ENCODE results near the gene CTAGE6. TPM values are rescaled to one million over a fixed set of nuclear protein-coding genes. Genes with fewer than 3 reads are reported as not detected.
"Not testable (repeated sequence)": the region's sequence is repeated elsewhere in the genome, so short reads cannot be mapped to it uniquely, and the experiment has no call there.

Gene CTAGE6, protein sequence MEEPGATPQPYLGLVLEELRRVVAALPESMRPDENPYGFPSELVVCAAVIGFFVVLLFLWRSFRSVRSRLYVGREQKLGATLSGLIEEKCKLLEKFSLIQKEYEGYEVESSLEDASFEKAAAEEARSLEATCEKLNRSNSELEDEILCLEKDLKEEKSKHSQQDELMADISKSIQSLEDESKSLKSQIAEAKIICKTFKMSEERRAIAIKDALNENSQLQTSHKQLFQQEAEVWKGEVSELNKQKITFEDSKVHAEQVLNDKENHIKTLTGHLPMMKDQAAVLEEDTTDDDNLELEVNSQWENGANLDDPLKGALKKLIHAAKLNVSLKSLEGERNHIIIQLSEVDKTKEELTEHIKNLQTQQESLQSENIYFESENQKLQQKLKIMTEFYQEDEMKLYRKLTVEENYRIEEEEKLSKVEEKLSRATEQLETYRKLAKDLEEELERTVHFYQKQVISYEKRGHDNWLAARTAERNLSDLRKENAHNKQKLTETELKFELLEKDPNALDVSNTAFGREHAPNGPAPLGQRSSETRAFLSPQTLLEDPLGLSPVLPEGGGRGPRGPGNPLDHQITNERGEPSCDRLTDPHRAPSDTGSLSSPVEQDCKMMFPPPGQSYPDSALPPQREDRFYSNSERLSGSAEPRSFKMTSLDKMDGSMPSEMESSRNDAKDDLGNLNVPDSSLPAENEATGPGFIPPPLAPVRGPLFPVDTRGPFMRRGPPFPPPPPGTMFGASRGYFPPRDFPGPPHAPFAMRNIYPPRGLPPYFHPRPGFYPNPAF
- not detected in 2 replicates for total RNA-seq (2014; rRNA removed; shearing (Covaris generic))

DNA sequence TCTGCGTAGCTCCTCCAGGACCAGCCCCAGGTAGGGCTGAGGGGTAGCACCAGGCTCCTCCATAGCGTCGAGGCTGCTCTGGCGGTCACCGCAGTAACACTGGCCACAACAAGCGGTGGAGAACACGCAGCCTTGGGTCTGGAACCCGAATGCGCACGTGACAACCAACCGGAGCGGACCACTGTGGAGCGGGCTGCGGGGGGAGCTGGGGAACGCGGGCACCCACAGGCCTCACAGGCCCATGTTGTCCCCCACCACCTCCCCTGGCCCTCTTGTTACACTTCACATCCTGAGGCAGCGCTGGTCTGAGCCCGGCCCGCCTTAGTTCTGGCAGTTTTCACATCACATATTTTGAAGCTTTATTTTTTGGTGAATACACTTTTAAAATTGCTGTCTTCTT is at the start of gene CTAGE6:
Gene CTAGE6, minus strand, starts transcription at position 101 of the 400 bp plus-strand sequence. Its CDS starts 38 bp downstream, at position 63.
- DNase-seq (ENCODE audit: low spot score): not testable (repeated sequence)

DNA sequence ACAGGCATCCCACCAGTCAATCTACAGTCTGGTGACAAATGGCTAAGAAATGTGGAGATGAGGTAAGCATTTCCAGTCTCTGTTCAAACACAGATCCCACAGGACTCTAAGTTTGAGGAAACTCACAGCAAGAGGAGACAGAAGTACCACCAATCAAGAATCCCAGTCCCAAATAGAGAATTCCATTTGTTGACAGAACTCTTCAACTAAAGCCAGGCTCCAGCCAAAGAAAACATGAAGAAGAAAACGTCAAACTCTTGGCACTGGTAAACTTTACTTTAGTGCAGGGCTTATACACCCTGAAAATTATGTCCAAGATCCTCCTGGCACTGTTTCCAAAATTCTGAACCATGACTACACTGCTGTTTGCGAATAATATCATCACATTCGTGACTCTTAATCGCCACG is 49.2 kb upstream of the CTAGE6 start:
- DNase-seq (ENCODE audit: low spot score): not testable (repeated sequence)

DNA sequence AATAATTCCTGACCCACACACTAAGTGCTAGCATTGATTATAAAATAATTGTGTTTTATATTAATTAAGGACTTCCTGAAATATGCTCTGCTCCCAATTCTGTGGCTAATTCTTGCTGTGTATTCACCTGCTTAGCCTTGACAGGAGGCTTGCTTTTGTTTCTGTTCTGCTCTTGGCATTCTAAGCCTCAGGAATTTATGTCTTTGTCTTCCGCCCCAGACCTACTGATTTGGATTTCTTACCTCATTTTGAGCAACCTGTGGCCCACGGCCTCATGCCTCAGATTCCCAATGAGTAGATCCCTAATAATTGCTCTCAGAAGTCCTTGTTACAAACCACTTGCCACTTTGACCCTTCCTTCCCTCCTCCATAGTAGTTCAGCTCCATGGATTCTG is 40.4 kb upstream of the CTAGE6 start:
- DNase-seq (ENCODE audit: low spot score): not testable (repeated sequence)

DNA sequence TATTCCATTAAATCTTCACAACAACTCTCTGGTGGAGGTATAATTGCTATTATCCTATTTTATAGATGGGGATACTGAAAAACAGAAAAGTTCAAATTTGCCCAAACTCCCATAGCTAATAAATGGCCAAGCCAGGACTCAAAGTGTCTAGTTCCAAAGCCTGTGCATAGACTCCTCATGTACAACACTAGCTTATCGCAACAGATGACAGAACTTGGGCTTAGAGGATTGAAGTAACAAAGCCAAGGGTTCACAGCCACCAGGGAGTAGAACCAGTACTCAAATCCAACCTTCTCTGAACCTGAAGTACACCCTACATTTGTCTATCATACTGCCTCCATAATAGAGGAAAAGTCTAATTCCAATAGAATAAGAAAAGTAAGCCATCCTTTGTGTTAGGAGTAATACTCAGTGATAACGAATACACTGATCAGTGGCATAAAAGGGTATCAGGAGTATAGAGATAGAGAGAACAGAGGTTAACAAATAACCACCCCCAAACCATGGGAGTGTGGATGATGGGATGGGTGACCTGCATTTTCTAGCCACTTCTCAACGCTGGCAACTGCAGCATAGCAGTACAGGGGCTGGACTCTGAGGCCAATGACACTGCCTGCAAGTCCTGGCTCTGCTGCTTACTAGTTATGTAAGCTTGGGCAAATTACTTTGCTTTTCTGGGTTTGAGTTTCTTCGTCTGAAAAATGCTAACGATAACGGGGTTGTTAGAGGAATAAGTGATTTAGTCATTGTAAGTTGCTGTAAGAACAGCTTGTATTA is 39.8 kb upstream of the CTAGE6 start:
- DNase-seq (ENCODE audit: low spot score): not testable (repeated sequence)

DNA sequence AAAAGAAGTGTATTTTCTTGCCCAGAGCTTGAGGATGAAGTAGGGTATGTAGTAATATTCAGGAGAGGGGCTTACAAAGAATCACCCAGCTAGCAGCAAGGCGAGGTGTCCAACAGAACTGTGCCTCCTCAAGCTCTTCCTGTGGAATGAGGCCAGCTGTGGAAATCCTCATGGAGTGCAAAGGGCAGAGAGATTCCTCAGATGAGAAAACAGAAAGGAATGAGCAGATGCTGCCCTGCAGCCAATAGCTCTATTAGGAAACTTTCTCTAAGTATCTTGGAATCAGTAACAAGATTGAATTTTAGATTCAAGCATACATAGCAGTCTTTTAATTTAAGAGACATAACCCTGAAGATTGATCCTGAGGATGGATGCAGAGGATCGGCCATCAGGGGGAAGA is 38.2 kb upstream of the CTAGE6 start:
- not testable (repeated sequence) for DNase-seq (ENCODE audit: low spot score)

DNA sequence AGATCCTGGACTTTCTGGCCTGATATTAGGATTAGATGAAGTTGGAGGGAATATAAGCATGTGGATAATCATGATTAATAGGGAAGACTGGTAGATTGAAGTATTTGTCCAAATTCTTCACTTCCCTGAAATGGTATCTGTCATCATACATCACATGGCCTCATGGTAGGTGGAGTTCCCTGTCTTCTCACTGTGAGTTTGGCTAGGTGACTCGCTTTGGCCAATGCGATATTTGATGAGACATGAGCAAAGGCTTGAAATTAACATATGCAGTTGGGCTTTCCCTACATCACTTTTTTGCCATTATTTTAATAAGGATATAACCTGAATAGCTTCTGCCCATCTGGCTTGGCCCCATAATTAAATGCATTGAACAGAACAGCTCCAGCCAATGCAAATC is 35.1 kb upstream of the CTAGE6 start:
- not testable (repeated sequence) for DNase-seq (ENCODE audit: low spot score)

DNA sequence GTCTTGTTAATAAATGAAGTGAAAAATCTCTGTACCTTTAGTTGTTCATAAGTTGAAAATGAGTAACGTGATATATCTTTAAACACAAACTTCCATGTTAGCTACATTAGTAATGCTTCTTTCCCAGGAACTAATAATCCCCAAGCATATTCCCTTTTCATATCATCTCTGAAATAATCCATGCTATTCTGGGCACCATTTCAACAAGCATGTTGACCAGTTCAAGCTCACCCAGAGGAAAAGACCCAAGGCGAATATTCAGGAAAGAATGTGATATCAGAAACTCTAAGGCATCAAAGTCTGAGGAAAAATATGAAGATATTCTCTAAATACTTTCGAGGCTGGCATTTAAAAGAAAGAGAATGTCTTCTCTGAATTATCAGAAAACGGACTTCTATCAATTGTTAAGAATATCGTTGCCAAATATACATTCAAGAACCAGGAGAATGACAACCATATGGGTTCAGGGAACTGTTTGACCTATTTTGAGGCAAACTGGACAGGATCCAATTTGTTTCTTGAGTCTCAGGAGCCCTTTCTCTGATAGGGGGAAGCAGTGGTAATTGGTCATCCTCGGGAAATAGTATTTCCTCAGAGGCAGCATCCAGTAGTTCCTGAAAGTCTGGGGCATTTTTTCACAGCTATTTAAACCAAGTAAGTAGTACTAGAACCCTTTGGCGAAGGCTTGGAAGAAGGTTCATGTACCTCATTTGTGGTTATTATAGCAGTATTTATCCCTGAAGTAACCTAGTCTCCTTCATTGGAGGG is 28.1 kb upstream of the CTAGE6 start:
- DNase-seq (ENCODE audit: low spot score): not testable (repeated sequence)

DNA sequence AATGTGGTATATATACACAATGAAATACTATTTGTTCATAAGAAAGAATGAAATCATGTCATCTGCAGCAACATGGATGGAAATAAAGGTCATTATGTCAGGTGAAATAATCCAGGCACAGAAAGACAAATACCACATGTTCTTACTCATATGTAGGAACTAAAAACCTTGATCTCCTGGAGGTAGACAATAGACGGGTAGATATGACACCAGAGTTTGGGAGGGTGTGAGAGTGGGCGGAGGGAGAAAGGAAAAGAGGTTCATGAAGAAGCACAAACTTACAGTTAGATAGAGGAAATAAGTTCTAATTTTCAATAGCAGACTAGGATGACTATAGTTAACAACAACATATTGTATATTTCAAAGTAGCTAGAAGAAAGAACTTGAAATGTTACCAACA is 22.1 kb upstream of the CTAGE6 start:
- not testable (repeated sequence) for DNase-seq (ENCODE audit: low spot score)

DNA sequence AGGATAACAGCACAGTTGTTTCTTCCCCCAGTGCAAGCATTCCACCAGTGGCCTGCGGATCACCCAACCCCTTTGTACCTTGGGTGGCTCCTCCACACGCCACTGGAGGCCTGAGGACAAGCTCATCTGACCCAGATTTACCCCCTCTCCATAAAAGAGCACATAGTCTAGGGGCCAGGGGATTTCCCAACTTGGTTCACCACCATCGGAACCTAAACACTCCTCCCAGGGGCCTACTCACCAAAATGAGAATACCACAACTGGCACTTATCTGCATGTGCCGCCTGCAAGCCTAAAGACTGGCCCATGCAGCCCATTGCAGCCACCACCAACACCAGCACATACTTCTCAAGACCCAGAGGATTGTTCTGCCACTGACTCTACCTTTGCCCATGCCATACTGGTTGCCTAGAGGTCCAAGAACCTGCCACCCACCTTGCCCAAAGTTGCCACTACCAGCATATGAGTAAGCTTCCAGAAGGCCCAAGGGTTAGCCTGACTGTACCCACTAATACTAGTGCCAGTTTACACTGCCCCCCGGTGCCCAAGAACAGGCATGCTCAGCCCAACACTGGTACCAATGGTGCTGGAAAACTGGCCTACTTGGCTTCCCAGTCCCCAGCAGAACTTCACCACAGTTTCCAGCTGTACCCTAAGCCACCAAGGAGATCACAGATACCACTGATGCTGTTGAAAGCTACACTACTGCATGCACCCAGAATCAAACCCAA is 15.4 kb upstream of the CTAGE6 start:
- DNase-seq (ENCODE audit: low spot score): not testable (repeated sequence)

DNA sequence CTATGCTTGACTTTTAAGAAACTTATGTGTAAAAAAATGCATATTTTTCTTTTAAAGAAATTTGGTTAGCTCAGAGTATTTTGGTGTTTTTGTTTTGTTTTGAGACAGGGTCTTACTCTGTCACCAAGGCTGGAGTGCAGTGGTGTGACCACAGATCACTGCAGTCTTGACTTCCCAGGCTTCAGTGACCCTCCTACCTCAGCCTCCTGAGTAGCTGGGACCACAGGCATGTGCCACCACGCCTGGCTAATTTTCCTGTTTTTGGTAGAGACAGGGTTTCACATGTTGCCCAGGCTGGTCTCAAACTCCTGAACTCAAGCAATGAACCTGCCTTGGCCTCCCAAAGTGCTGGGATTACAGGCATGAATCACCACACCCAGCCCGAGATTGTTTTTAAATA is 10.0 kb upstream of the CTAGE6 start:
- not testable (repeated sequence) for DNase-seq (ENCODE audit: low spot score)

DNA sequence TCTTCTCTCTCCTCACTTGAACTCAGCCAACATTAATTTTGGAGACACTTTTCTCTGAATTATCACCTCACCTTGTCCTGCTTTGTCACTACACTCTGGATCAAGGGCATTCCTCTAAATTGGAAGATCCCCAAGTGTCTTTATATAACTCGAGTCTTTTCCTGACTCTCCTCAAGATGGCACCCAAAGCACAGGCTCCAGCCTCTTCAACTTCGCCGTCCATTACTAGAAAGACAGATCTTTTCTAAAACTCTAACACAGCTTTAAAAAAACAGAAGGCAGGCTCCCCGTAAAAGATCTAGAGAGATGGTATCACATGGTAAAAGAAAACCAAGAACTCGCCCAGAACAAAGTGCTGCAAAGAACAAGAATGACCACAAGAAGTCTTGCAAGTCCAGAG is 8.2 kb upstream of the CTAGE6 start:
- DNase-seq (ENCODE audit: low spot score): not testable (repeated sequence)

DNA sequence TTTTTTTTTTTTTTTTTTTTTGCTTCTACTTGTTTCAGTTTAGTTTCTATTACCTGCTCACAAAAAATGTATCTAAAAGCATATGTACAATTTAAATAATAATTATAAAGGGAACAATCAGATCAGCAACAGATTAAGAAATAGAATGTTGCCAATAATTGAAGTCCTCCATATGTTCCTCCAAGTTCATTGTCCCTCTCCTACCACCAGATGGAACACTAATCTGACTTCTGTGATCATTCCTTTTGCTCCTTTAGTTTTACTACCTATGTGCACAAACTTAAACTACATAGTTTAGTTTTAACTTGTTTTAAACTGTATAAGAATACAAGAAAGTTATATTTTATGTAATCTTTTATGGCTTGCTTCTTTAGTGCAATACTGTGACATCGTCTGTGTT is 5.6 kb upstream of the CTAGE6 start:
- DNase-seq (ENCODE audit: low spot score): not testable (repeated sequence)

DNA sequence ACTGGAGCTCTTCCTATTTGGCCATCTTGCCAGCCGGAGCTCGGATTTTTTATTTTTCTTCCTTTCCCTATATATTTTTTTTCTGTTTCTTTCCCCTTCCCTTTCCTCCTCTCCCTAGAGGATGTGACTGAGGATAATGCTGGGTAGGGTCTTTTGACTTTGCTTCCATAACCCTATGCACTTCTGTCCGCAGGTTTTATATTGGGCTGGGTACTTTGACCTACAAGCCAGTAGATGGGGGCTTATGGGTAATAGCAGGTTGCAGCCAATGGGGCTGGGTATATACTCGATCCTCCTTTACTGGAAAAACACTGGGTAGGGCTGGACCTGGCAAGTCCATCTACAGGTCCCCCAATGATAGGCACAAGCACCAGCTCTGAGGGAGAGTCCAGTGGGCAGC is 12.2 kb downstream of the CTAGE6 start:
- not testable (repeated sequence) for DNase-seq (ENCODE audit: low spot score)

DNA sequence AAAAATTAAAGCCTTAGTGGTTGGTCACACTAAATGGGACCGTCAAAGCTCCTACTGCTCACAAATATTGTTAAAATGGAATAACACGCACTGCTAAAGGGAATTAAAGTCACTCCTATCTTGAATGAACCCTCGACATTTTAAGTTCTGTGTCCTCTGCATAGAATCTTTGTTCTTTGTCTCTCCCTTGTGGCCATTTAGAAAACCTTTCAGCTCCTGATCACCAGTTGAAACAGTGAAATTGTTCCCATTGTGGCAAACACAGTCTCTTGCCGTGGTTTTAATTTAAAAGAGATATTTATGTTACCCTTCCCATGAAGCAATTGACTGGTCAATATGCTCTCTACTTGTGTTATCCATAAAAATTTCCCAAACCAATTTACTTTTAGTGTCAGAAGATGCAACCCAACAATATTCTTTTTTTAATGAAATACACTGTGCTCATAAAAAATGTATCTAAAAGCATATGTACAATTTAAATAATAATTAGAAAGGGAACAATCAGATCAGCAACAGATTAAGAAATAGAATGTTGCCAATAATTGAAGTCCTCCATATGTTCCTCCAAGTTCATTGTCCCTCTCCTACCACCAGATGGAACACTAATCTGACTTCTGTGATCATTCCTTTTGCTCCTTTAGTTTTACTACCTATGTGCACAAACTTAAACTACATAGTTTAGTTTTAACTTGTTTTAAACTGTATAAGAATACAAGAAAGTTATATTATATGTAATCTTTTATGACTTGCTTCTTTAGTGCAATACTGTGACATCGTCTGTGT is 20.3 kb downstream of the CTAGE6 start:
- DNase-seq (ENCODE audit: low spot score): peak; percentile 74

DNA sequence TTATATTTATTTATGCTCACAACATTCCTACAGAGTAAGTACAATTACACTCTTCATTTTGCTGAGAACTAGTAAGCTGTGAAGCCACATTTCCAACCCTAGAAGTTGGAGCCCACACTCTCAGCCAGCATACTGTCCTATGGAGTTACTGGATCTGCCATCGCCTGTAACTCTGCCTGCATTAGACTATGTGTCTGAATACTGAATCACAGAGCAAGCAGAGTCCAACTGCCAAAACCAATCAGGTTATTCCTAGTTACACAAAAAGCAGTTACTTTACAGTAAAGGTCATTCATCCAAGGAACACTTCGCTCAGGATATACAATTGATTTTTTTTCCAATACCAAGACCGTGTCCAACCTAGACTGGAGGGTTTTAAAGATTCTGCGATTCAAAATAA is 21.5 kb downstream of the CTAGE6 start:
- no peak for DNase-seq (ENCODE audit: low spot score)

DNA sequence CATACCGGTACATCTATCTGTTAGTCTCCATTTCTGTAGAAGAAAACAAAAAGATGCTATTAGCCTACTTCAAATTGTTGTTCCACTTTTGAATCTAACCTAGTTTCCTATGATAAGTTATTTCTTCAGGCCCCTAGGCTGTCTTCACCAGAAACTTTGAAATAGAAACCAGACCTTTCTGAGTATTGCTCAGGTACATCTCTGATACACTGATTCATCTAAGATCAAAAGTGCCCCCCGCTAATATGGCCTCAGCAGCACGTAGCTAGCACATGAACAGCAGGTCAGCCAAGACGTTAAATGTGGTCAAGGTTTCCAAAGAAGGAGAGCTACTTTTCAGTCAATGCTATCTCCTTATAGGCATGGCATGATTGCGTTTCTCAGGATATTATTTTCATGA is 23.6 kb downstream of the CTAGE6 start:
- DNase-seq (ENCODE audit: low spot score): no peak

DNA sequence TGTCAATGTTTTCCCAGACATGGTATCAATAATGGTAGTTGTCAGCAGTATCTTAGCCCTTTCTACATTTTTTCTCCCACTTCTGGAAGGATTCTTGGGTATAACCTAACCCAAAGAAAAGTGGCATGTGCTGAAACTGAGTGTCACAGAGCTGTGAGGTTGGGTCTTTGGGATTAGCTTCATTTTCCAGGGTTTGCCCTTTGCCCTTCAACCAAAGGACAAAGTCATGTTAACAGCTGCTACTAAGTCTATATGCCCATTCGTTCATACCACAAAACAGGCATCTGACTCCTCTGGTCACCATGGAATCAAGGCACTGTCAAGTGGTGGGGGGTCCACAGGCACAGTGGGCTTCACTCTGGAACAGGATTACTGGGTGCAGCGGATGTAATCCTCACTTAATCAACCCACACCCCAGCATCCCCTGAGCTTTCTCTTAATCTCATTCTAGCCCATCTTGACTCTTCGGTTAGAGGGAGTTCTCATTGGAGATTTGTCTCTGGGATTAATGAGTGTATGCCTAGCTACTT is 29.1 kb downstream of the CTAGE6 start:
- no peak for DNase-seq (ENCODE audit: low spot score)

DNA sequence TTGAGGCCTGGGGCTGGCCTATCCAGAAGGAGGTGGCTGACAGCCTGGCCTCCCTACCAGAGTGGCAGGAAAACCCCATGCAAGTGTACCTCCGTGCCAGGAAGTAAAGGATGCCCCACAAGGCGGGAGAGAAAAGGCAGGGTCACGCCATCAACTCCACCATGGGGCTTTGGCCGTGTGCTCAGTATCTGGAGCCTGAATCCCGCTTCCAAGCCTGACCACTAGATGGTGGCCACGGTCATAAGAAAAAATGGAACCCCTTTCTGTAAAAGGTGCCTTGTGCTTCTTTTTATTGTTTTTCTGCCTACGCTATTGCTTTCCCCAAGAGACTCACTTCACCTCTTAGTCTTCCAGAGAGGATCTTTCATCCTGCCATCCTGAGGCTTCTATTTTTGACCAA is 29.9 kb downstream of the CTAGE6 start:
- not testable (repeated sequence) for DNase-seq (ENCODE audit: low spot score)

DNA sequence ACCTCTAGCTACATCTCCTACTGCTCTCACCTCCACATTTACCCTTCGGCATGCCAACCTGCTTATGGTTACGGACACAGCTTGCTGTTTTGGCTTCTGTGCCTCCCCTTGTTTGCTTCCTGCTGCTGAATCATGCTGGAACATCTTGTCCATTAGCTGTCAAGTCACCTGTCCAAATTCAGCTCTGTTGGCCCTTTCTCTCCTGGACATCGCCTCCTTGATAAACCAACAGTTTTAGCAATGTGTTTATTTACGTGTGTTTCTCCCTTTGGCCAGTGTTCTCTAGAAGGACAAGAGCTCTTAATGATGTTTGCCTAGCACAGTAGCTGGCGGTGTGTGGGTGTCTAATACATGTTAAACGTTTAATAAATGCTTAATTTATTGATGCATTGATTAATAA is 31.4 kb downstream of the CTAGE6 start:
- not testable (repeated sequence) for DNase-seq (ENCODE audit: low spot score)

Measured in HT-29 (cell line).